ENCODE data around the gene TMTC1.

GRCh38 chr12:29738365-29738764 lies 45.4 kb downstream of the TMTC1 start:
- TF ChIP-seq CTCF (IDR thresholded peaks at IDR 0.05) (no peak), EZH2 (IDR thresholded peaks at IDR 0.05) (no peak), EZH2phosphoT487 (IDR thresholded peaks at IDR 0.05) (no peak)
